GM19238 (cell line): Measurements from ENCODE around the gene TMEM151B.

Experiments
- DNase-seq: peaks from one replicate; pipeline ENCODE4 v3.0.0; 2011; ENCODE audit warnings: low spot score; ENCODE audit not compliant: insufficient read length

Gene TMEM151B

DNA sequence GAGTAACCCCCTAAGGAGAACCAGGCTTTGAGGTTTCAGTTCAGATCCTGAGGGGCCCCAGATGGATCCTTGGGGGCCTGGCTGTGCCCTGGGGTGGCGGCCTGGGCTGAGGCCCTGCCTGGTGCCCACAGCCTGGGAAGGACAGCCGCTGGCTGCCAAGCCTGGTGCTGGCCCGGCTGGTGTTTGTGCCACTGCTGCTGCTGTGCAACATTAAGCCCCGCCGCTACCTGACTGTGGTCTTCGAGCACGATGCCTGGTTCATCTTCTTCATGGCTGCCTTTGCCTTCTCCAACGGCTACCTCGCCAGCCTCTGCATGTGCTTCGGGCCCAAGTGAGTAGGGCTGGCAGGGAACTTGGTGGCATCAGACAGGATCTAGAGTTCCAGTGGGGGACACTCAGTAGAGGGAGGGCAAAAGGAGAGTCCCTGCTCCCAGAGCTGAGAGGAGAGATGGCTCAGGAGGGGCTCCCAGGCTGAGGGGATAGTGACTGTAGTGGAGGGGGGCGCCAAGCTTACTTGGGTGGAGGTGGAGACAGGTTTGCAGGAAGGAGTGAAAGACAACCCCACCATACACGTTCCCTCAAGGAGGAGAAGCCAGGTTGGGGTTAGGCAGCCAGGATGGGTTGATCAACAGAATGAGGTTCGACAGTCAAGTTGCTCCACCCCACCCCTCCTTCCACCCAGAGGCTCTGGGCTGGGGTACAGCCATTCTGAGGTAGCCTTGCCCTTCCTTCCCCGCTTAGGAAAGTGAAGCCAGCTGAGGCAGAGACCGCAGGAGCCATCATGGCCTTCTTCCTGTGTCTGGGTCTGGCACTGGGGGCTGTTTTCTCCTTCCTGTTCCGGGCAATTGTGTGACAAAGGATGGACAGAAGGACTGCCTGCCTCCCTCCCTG, 37.3 kb upstream of the TMEM151B start:
- DNase-seq = no peak

DNA sequence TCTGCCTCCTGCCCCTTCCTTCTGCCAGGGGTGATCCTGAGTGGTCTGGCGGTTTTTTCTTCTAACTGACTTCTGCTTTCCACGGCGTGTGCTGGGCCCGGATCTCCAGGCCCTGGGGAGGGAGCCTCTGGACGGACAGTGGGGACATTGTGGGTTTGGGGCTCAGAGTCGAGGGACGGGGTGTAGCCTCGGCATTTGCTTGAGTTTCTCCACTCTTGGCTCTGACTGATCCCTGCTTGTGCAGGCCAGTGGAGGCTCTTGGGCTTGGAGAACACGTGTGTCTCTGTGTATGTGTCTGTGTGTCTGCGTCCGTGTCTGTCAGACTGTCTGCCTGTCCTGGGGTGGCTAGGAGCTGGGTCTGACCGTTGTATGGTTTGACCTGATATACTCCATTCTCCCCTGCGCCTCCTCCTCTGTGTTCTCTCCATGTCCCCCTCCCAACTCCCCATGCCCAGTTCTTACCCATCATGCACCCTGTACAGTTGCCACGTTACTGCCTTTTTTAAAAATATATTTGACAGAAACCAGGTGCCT, 36.6 kb upstream of the TMEM151B start:
- no peak for DNase-seq

DNA sequence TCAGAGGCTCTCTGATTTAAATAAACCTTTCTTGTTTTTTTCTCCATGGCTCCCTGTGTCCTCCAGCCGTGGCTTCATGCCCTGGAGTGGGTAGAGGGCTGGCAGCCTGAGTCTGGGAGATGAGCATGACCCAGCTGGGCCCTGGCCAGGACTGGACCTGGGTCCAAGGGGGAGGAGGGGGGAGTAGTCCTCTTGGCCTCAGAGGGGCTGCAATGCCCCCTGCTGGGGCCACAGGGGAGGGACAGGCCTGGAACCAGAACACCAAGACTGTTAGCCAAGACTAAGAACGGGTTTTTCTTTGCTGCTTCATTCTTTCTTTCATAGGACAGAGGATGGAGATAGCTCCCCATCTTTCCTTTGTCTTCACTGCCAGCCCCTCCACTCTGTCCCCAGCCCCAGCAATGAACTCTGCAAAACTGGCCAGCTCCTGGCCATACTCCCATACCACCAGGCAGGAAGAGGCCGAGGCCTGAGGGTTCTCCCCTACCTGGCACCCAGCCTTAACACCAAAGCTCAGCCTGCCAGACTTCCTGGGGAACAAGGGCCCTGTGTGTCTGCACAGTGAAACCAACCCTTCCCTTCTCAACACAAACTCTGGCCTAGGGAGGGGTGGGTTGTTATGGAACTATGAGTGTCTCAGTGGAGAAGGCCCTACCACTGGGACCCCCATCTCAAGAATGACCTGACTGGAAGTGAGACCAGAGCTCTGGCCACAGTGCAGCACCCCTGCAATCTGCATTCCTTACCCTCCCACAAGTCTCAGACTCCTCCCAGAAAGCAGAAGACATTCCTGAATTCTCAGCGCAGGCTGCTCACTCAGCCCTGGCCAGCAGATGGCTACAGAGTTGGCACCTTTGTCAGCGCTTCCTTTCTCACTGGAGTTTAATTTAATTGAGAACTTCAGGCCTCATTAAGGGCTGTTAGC, 35.9 kb upstream of the TMEM151B start:
- DNase-seq = no peak

DNA sequence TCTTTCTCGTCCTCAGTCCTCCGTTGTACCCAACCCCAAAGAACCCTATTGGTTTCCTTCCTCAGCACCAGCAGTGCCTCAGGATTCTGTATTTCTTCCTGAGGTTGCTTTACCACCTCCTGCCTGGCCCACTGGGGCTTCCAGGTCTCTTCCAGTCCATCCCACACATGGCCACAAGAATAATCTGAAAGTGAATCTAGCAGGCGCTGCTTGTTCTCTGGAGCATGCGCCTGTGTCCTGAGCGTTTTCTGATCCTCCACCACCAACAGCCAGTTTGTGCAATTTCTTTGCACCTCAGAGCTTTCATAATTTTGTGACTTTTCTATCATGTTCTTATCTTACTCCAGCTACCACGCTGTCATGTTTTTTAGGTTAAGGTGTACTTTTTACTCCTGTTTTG, 35.0 kb upstream of the TMEM151B start:
- DNase-seq = no peak

DNA sequence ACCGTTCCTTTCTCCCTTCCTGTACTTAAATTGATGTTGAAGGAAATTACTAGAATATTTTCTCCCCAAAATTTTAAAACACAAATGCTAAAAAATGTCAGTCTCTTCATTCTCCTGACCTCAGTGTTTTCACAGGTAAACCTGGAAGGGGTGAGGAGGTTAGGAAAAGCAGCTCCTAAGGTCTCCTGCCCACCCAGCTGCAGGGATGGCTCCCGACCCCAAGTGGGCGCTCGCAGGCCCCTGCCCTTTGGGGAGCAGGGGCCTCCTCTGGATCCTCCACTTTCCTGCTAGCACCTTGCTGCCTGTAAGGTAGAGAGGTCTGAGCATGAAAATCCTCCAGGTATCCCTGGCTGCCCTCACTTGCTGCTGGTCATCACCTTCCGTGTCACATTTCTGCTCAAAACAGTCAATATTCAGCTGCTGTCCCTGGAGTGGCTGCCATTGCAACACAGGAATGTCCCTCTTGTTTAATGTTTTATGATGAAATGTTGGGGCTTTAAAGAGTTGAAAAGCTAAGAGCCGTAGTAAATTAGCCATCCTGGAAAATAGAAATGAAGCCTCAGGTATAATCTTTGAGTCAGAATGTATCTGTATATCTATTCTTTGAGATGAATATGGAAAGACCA, 34.2 kb upstream of the TMEM151B start:
- DNase-seq = no peak

DNA sequence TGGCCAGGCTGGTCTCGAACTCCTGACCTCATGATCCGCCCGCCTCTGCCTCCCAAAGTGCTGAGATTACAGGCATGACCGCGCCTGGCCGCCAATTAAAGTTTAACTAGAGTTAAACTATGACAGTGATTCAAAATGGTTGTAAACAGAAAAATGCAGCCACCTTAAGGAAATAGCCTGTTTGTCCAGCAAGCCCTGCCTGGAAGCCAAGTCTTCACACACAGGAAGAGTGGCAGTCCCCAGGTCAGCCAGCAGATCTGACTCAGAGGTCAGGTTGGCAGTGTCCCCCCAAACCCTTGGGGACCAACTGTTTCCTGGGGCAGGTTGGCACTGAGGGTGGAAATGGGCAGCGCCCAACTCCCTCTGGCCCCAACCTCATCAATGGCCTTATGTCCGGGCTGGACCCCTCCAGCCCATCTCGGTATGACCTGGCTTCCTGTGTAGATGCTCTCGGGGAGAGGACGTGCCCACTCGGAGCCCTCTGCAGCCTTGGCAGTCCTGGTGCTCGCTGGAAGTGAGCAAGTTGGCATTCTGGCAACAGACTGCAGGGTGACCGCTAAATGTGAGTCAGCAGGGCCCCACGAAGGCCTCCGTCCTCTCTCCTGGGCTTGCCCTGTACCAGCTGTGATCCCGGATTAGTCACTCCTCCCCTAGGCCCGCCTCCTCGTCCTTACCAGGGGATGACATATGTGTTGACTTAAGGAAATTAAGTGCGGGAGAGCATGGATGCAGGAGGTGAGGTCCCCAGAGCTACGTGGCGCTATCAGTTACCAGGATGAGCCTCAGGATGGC, 33.0 kb upstream of the TMEM151B start:
- DNase-seq = peak; percentile 55

DNA sequence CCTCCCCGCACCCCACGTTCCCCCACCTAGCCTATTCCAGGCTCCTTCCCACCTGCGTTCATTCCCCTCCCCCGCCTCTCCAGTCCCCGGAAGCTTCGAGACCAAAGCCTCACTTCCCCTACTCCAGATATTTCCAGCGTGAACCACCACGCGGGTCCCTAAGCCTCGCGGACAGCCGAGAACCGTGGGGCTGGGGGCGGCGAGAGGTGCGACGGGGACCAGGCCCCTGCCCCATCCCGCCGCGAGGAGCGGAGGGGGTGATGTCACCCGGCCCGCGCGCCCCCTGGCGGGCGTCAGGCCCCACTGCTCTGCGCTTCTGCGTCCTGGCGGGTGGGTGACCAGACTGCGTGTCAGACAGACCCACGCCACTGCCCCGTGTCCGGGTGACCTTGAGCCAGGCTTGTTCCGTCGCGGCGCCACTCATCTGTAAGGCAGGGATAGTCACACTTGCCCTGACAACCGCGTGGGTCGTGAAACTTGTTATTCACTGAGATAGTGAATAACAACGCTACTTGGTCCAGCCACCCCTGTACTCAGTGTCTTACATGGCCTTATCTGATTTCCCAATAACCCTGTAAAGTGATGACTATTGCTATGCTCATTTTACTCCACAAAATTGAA, 32.3 kb upstream of the TMEM151B start:
- peak; percentile 83 for DNase-seq

DNA sequence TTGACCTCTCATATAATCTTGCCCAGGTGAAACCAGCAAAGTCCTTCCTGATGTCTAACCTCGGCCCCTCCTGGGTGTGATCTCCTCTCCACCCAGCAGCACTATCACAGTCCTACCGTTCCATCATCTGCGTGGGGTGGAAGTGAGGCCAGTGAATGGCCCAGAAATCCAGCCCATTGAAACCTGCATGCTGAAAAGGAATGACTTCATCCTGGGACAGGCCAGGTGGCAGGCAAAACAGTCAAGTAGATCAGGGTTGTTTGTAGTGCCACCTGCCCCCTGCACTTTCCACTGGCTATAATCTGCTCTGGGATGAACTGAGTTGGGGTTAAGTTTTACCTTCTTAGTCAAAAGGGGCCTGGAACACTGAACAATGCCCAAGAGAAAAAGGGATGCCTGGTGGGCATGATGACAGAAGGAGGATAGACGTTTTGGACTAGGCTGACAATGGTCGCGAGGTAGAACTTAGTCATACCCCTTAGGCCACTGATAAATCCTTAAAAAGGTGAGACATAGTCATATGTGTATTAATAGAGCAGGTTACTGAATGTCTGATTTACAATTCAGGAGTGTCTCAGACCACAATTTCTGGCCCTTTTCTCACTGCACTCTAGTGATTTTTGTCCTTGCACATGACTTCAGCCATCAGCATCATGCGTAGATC, 31.4 kb upstream of the TMEM151B start:
- no peak for DNase-seq

DNA sequence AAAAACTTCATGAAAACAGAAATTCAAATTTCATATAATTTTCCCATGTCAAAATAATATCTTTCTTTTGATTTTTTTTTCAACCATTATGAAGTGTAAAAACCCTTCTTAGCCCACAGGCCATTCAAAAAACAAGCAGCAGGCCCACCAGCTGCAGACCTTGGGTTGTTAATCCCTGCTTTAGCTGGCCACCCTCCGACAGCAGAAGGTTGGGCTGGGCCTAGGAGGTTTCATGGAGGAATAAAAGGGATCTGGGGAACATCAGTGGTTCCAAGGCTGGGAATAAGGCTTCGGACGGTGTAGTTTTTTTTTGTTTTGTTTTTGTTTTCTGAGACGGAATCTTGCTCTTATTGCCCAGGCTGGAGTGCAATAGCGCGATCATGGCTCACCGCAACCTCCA, 26.9 kb upstream of the TMEM151B start:
- DNase-seq = no peak

DNA sequence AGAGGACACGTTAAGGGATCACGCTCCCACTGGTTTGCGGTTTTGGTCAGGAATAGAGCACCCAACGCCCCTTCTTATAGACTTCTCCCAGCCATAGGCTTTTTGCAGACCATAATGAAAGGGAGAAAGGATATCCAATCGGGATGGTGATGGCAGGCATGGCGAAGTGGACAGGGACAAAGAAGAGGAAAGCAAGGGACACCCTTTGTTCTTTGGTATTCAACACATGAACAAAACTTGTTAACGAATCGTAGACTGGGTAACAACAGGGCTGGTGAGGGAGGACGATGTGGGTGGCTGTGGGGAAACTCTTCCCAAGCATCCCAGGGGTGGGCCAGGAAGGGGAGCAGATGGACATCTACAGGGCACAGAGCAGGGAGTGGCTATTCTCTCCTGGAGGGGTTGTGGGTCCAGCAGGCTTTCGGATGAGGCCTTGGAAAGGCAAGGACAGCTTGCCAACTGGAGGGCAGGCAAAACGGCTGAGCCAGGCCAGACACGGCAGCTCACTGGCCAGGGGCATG, 24.8 kb upstream of the TMEM151B start:
- no peak for DNase-seq

DNA sequence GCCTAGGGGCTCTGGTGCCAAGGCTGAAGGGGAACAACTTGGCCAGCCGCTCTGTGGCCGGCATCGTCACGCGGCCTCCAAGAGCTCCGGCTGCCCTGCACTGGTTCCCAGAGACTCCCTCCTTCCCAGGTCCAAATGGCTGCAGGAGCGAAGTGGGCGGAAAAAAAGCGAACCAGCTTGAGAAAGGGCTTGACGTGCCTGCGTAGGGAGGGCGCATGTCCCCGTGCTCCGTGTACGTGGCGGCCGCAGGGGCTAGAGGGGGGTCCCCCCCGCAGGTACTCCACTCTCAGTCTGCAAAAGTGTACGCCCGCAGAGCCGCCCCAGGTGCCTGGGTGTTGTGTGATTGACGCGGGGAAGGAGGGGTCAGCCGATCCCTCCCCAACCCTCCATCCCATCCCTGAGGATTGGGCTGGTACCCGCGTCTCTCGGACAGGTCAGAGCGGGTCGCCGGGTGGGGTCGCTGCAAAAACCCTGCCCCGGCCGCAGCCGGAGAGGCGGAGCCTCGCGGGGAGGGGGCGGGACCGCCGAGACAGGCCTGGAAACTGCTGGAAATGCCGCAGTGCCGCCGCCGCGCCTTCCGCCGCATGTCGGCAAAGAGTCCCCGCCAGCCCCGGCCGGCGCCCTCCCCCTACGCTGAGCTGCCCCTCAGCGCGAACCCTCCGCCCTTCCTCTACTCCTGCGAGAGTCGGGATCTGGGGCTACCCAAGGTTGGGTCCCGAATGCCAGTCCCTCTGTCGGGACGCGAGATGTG, 24.2 kb upstream of the TMEM151B start:
- peak; percentile 74 for DNase-seq

DNA sequence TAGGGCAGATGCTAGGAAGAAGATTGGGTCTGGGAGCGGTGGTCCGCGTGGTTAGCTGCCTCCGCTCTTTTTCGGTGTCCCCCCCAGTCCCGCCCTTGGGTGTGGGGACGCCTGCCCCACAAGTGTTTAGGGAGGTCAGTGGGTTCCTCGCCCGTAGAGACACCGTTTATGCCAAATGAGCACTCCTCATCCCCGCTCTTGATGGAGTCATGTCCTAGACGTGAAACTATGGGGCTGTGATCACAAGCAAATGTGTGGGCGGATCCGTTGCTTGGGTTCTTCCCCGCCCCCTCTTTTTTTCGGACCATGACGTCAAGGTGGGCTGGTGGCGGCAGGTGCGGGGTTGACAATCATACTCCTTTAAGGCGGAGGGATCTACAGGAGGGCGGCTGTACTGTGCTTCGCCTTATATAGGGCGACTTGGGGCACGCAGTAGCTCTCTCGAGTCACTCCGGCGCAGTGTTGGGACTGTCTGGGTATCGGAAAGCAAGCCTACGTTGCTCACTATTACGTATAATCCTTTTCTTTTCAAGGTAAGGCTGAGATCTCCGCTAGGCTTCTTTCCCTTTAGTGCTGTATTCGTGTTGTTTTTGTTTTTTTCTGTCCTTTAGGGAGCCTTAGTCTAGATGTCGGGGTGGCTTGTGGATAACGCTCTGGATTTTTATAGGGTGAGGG, 23.4 kb upstream of the TMEM151B start, which contains the start of gene HSP90AB1:
HSP90AB1 (plus strand) TSS at position 439 of the 675 bp plus-strand sequence. CDS start 1,529 bp downstream, outside the sequence.
- peak; percentile 88 for DNase-seq

DNA sequence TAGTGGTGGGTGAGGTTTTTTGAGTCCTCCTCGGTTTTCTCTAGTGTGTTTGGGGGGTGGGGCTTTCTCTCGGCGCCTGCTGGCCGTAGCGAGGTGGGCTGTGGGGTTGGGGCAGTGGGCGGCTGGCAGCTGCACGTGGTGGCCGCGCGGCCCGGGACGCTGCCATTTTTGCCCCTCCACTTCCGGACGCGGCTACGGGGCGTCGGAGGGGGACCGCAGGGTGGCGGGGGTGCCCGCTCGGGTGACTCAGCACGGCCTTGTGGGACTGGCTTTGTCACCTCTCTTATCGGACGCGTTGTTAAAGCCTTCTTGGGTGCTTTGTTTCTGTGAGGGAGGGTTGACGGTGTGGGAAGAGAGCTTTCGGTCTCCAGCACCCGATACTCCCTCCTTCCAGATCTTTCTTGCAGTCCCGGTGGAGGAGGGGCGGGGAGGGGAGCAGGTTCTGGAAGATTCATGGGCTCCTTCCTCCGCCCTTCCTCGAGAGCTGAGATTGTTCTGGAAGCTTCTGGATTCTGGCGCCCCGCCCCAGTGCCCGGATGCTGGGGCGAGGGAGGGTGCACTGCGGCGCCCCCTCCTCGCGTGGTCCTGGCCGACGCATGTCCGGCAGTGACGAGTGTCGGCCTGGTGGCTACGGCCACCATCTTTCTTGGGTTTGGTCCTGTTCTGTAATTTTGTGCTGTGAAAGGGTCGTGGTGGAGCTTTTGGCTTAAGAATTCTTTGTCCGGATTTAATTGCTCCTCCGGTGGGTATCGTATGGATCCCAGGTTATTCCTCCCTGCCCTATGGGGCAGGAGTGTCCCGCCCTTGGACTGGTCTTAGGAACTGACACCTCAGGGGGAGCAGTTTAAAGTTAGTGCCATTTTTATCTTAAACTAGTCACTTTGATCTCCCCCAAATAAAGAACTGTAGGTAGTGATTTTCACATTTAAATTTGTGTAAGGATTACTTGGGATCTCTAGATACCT, 22.6 kb upstream of the TMEM151B start:
- DNase-seq = peak; percentile 47

DNA sequence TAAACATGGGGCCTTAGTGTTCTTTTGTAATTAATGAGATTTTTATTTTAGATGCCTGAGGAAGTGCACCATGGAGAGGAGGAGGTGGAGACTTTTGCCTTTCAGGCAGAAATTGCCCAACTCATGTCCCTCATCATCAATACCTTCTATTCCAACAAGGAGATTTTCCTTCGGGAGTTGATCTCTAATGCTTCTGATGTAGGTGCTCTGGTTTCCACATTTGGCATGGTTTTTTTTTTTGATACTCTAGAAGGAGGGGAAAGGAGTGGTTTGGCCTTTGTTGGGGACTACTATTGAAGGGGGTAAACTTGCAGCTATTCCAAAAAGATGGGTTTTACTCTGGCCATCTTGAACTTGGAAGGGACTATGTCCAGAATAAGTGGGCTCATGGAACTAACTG, 21.7 kb upstream of the TMEM151B start:
- no peak for DNase-seq

DNA sequence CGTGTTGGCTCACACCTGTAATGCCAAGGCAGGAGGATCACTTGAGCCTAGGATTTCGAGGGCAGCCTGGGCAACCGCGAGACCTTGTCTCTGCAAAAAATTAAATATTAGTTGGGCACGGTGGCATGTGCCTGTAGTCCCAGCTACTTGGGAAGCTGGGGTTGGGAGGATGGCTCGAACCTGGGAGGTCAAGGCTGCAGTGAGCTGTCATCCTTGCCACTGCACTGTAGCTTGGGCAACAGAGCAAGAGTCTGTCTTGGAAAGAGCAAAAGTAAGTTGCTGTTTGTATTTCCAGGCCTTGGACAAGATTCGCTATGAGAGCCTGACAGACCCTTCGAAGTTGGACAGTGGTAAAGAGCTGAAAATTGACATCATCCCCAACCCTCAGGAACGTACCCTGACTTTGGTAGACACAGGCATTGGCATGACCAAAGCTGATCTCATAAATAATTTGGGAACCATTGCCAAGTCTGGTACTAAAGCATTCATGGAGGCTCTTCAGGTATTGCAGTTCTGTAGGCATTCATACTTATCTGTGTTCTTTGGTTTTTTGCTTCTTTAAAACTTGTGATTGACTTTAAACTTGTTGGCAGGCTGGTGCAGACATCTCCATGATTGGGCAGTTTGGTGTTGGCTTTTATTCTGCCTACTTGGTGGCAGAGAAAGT, 21.0 kb upstream of the TMEM151B start:
- DNase-seq = no peak

DNA sequence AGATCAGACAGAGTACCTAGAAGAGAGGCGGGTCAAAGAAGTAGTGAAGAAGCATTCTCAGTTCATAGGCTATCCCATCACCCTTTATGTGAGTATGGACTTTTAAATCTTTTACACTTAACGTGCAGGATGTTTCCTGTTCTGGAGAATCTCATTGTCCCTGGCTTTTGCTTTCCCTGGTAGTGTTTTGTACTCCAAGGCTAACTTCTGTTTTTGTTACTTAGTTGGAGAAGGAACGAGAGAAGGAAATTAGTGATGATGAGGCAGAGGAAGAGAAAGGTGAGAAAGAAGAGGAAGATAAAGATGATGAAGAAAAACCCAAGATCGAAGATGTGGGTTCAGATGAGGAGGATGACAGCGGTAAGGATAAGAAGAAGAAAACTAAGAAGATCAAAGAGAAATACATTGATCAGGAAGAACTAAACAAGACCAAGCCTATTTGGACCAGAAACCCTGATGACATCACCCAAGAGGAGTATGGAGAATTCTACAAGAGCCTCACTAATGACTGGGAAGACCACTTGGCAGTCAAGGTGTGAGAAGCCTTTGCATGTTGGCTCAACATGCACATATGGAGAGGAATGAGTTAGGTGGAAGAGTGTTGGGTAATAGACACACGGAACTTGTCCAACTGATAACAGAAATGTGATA, 20.1 kb upstream of the TMEM151B start:
- no peak for DNase-seq
